WTC11 (cell line): ENCODE measurements around the gene MBD3. TPM values are rescaled to one million over a fixed set of nuclear protein-coding genes. Genes with fewer than 3 reads are reported as not detected.

ENCODE experiments used
- ATAC-seq: fragments of 200-7000 bp; cut with Tn5 transposase; 2 replicates; pipeline ENCODE4 v1.10.0; 2021; ENCODE audit warnings: mild to moderate bottlenecking, moderate library complexity
- CTCF ChIA-PET: fragments of 300-600 bp; sonication (Branson Sonifier 250); formaldehyde crosslinking; loops from one replicate; lab custom pipeline; 2021; ENCODE audit warnings: antibody characterized with exemption; lab: Charles Lee
- POLR2A ChIA-PET: fragments of 350-600 bp; sonication (Branson Sonifier 250); formaldehyde crosslinking; loops from one replicate; lab custom pipeline; 2021; ENCODE audit warnings: antibody characterized with exemption; lab: Charles Lee
- DNase-seq: peaks from one replicate; pipeline ENCODE4 v3.0.0; 2021; ENCODE audit warnings: low spot score
- H3K27ac Mint-ChIP-seq: 2 replicates; pipeline ENCODE4 v1.8.0; 2021; ENCODE audit warnings: mixed read lengths
- H3K27me3 Mint-ChIP-seq: 2 replicates; pipeline ENCODE4 v1.8.0; 2021; ENCODE audit warnings: low read depth, mild to moderate bottlenecking, moderate library complexity, mixed read lengths
- H3K36me3 Mint-ChIP-seq: 2 replicates; pipeline ENCODE4 v1.8.0; 2021; ENCODE audit warnings: mixed read lengths
- H3K4me1 Mint-ChIP-seq: 2 replicates; pipeline ENCODE4 v1.8.0; 2022; ENCODE audit warnings: mixed read lengths
- H3K4me3 Mint-ChIP-seq: 2 replicates; pipeline ENCODE4 v1.8.0; 2021; ENCODE audit warnings: mild to moderate bottlenecking, moderate library complexity, mixed read lengths
- H3K9me3 Mint-ChIP-seq: 2 replicates; pipeline ENCODE4 v1.8.0; 2021; ENCODE audit warnings: mixed read lengths
- ATF3 ChIP-seq: sonication (generic); formaldehyde crosslinking; conservative IDR thresholded peaks from 2 replicates; pipeline ENCODE4 v1.8.1; 2022; ENCODE audit warnings: mild to moderate bottlenecking, missing genetic modification reagents
- ATF6 ChIP-seq: sonication (generic); formaldehyde crosslinking; IDR thresholded peaks from 2 replicates; pipeline ENCODE4 v1.8.1; 2023; ENCODE audit warnings: mild to moderate bottlenecking, missing genetic modification reagents
- CDX4 ChIP-seq: fragments of 250-450 bp; sonication (Bioruptor Pico); IDR thresholded peaks from 2 replicates; pipeline ENCODE4 v1.9.0; 2021; ENCODE audit warnings: moderate library complexity, mild to moderate bottlenecking, inconsistent platforms, borderline replicate concordance
- CTCF ChIP-seq: fragments of 200-600 bp; IDR thresholded peaks from 2 replicates; pipeline ENCODE4 v1.8.0; 2022; ENCODE audit warnings: antibody characterized with exemption
- ESRRA ChIP-seq: sonication (generic); formaldehyde crosslinking; IDR thresholded peaks from 2 replicates; pipeline ENCODE4 v1.8.1; 2022; ENCODE audit warnings: mild to moderate bottlenecking, missing genetic modification reagents, borderline replicate concordance
- FOXJ3 ChIP-seq: sonication (generic); formaldehyde crosslinking; IDR thresholded peaks from 2 replicates; pipeline ENCODE4 v1.9.0; 2021; ENCODE audit warnings: missing genetic modification reagents, mild to moderate bottlenecking, borderline replicate concordance
- FOXK1 ChIP-seq: sonication (generic); formaldehyde crosslinking; IDR thresholded peaks from 2 replicates; pipeline ENCODE4 v1.8.0; 2022; ENCODE audit warnings: mild to moderate bottlenecking, moderate library complexity, missing genetic modification reagents
- FOXP4 ChIP-seq: sonication (generic); formaldehyde crosslinking; IDR thresholded peaks from 2 replicates; pipeline ENCODE4 v1.8.0; 2022; ENCODE audit warnings: mild to moderate bottlenecking, missing genetic modification reagents
- GRHL2 ChIP-seq: fragments of 250-450 bp; sonication (Bioruptor Pico); IDR thresholded peaks from 2 replicates; pipeline ENCODE4 v1.8.0; 2022; ENCODE audit warnings: mild to moderate bottlenecking, moderate library complexity; ENCODE audit not compliant: insufficient replicate concordance, severe bottlenecking
- JUN ChIP-seq: sonication (generic); formaldehyde crosslinking; IDR thresholded peaks from 2 replicates; pipeline ENCODE4 v1.8.0; 2023; ENCODE audit warnings: mild to moderate bottlenecking, missing genetic modification reagents
- NFYB ChIP-seq: sonication (generic); formaldehyde crosslinking; conservative IDR thresholded peaks from 2 replicates; pipeline ENCODE4 v1.8.0; 2022; ENCODE audit warnings: low read depth, missing genetic modification reagents
- NR1H2 ChIP-seq: sonication (generic); formaldehyde crosslinking; IDR thresholded peaks from 2 replicates; pipeline ENCODE4 v1.9.0; 2021; ENCODE audit warnings: mild to moderate bottlenecking, moderate library complexity, missing genetic modification reagents
- PREB ChIP-seq: sonication (generic); formaldehyde crosslinking; IDR thresholded peaks from 2 replicates; pipeline ENCODE4 v1.8.1; 2022; ENCODE audit warnings: mild to moderate bottlenecking, missing genetic modification reagents, moderate library complexity, borderline replicate concordance
- SMAD4 ChIP-seq: sonication (generic); formaldehyde crosslinking; IDR thresholded peaks from 2 replicates; pipeline ENCODE4 v1.8.0; 2022; ENCODE audit warnings: mild to moderate bottlenecking, missing genetic modification reagents
- ZMAT4 ChIP-seq: fragments of 250-450 bp; sonication (Bioruptor Pico); IDR thresholded peaks from 2 replicates; pipeline ENCODE4 v1.9.0; 2021; ENCODE audit warnings: mild to moderate bottlenecking
- ZNF121 ChIP-seq: sonication (generic); formaldehyde crosslinking; IDR thresholded peaks from 2 replicates; pipeline ENCODE4 v1.8.0; 2023; ENCODE audit warnings: missing genetic modification reagents
- ZNF263 ChIP-seq: sonication (generic); formaldehyde crosslinking; IDR thresholded peaks from 2 replicates; pipeline ENCODE4 v1.8.1; 2022; ENCODE audit warnings: low read depth, mild to moderate bottlenecking, moderate library complexity, missing genetic modification reagents
- ZNF317 ChIP-seq: sonication (generic); formaldehyde crosslinking; IDR thresholded peaks from 2 replicates; pipeline ENCODE4 v1.8.1; 2023; ENCODE audit warnings: low read depth, mild to moderate bottlenecking, moderate library complexity, missing genetic modification reagents, borderline replicate concordance
- ZNF425 ChIP-seq: fragments of 250-450 bp; sonication (Bioruptor Pico); conservative IDR thresholded peaks from 2 replicates; pipeline ENCODE4 v1.9.0; 2021; ENCODE audit warnings: mild to moderate bottlenecking
- total RNA-seq: library from RNA; stranded (reverse); gene quantifications from 3 replicates; pipeline ENCODE4 v1.2.3, GENCODE V29; 2021

Gene MBD3
- total RNA-seq, 1 experiment from 2014 or later = 90.2 TPM

GRCh38 chr19:1528596-1529429 is 63.9 kb downstream of the MBD3 start (continued):
- no peak for TF ChIP-seq CDX4 (CRISPR knock-in tag)
- no peak for TF ChIP-seq NFYB (CRISPR knock-in tag)
- no peak for TF ChIP-seq NR1H2 (CRISPR knock-in tag)
- no peak for TF ChIP-seq ESRRA (CRISPR knock-in tag)
- no peak for TF ChIP-seq ATF3 (CRISPR knock-in tag)
- TF ChIP-seq ZNF121 (CRISPR knock-in tag) = no peak
- no peak for TF ChIP-seq PREB (CRISPR knock-in tag)
- no peak for TF ChIP-seq FOXP4 (CRISPR knock-in tag)

- Mint-ChIP-seq H3K4me3 (no peak overlapping the region), H3K4me1 (peaks cover 5% of the 10 kb centered on the region), H3K36me3 (no peaks in the 10 kb centered on the region), H3K9me3 (no peaks in the 10 kb centered on the region), H3K27ac (no peak overlapping the region), H3K27me3 (peaks cover 33% of the 10 kb centered on the region)
- ChIA-PET CTCF (no interaction called here), POLR2A (no interaction called here)
- DNase-seq (no peak), ATAC-seq (no peak)
- TF ChIP-seq ATF6 (CRISPR knock-in tag) (no peak), ZNF425 (CRISPR knock-in tag) (no peak), ZMAT4 (no peak), FOXJ3 (CRISPR knock-in tag) (no peak), CDX4 (CRISPR knock-in tag) (no peak), ZNF263 (CRISPR knock-in tag) (no peak), FOXK1 (CRISPR knock-in tag) (no peak), ZNF317 (CRISPR knock-in tag) (no peak), SMAD4 (CRISPR knock-in tag) (no peak), FOXP4 (CRISPR knock-in tag) (no peak), CTCF (no peak), JUN (no peak), GRHL2 (no peak), NR1H2 (CRISPR knock-in tag) (no peak)
Measured at GRCh38 chr19:1527650-1528309, 64.9 kb downstream of the MBD3 start.
